Erythroblast (primary cell): Measurements from ENCODE around the gene TAOK1.

ENCODE experiments used
- GATA1 ChIP-seq: IDR thresholded peaks from 2 replicates; pipeline ENCODE4 v1.6.1; 2011; ENCODE audit warnings: low read depth, mild to moderate bottlenecking, control low read depth, low read length, moderate library complexity
- POLR2A ChIP-seq: IDR thresholded peaks from 2 replicates; pipeline ENCODE4 v1.6.1; 2011; ENCODE audit warnings: mild to moderate bottlenecking, low read length

DNA sequence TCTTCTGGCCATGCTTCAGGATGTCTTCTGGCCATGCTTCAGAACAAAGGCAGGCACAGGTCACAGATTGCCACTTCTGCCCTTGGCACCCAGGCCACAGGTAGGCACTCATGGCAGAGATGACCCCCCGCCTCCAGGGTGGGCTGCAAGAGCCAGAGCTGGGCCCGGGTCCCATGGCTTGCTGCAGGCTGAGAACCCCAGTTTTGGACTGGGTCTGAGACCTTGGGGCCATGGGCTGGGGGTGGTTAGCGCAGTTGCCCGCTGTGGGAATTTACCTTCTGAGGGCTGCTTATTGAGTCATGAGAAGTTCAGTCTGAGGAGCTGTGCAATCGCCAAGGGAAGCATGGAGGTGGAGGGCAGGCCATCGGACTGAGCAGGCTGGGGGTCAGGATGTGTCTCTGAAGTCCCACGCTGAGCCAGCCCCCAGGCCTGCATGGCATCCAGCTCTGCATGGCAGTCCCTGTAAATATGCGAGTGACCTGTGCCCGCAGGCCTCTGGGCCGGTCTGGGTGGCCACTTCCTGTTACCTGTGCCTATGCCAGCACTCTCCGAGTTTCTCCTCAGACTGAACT is 204.4 kb downstream of the TAOK1 start:
- no peak for TF ChIP-seq POLR2A
- no peak for TF ChIP-seq GATA1
